Liver (tissue), 3 donors: ENCODE data around the gene PPP1CC.

Experiments used
- CTCF ChIP-seq: fragments of 150-350 bp; IDR thresholded peaks from 2 replicates; pipeline ENCODE4 v1.5.1; 2017; ENCODE audit warnings: improper control_type of control experiment, low read depth, low read length; ENCODE audit not compliant: missing input control
- GABPA ChIP-seq, 2 donors: IDR thresholded peaks in 1 of 2; conservative IDR thresholded peaks in 1 of 2; 2 replicates each; pipeline ENCODE4 v1.6.1; 2016; ENCODE audit warnings: antibody characterized with exemption in 2 of 2, mild to moderate bottlenecking in 1 of 2, moderate library complexity in 1 of 2
- RAD21 ChIP-seq, 2 donors: IDR thresholded peaks; 2 replicates each; pipeline ENCODE4 v1.6.1; 2016; ENCODE audit warnings: antibody characterized with exemption in 2 of 2, mild to moderate bottlenecking in 2 of 2
- REST ChIP-seq: IDR thresholded peaks from 2 replicates; pipeline ENCODE4 v1.6.1; 2016; ENCODE audit warnings: antibody characterized with exemption, mild to moderate bottlenecking
- YY1 ChIP-seq: IDR thresholded peaks from 2 replicates; pipeline ENCODE4 v1.6.1; 2016; ENCODE audit warnings: antibody characterized with exemption, mild to moderate bottlenecking
- ZBTB33 ChIP-seq: IDR thresholded peaks from 2 replicates; pipeline ENCODE4 v1.6.1; 2016; ENCODE audit warnings: antibody characterized with exemption
- donor health status: healthy.
- donor health status: healthy.

- TF ChIP-seq YY1 (no peak), CTCF (no peak), REST (no peak), RAD21 (IDR thresholded peaks at IDR 0.05) (no peak), ZBTB33 (no peak), GABPA (IDR thresholded peaks at IDR 0.05 in 1 of 2, conservative IDR thresholded peaks at IDR 0.05 in 1 of 2) (no peak)
These were observed 14.1 kb downstream of the PPP1CC start for GRCh38 chr12:110728628-110729027.
